Activated naive CD8-positive, alpha-beta T cell treated with anti-CD3 and anti-CD28 coated beads for 36 hours (primary cell): ENCODE data around the gene PAK6. TPM values are rescaled to one million over a fixed set of nuclear protein-coding genes. Genes with fewer than 3 reads are reported as not detected.

Experiments used
- DNase-seq: peaks from one replicate; pipeline ENCODE4 v3.0.0; 2021
- H3K27ac Mint-ChIP-seq: one replicate; pipeline ENCODE4 v1.8.0; 2022; ENCODE audit warnings: mild to moderate bottlenecking, moderate library complexity, mixed read lengths
- H3K27me3 Mint-ChIP-seq: one replicate; pipeline ENCODE4 v1.8.0; 2022; ENCODE audit warnings: mild to moderate bottlenecking, mixed read lengths
- H3K36me3 Mint-ChIP-seq: one replicate; pipeline ENCODE4 v1.8.0; 2021; ENCODE audit warnings: mild to moderate bottlenecking, mixed read lengths
- H3K4me1 Mint-ChIP-seq: one replicate; pipeline ENCODE4 v1.8.0; 2021; ENCODE audit warnings: mixed read lengths
- H3K4me3 Mint-ChIP-seq: one replicate; pipeline ENCODE4 v1.8.0; 2022; ENCODE audit warnings: mild to moderate bottlenecking, moderate library complexity, mixed read lengths
- H3K9me3 Mint-ChIP-seq: one replicate; pipeline ENCODE4 v1.8.0; 2022; ENCODE audit warnings: mixed read lengths
- total RNA-seq, 2 experiments: library from RNA; stranded (reverse); gene quantifications; one replicate each; pipeline ENCODE4 v1.2.3, GENCODE V29; 2021

Gene PAK6
- total RNA-seq, 2 experiments from 2014 or later = 0.18 to 0.35 TPM

DNA sequence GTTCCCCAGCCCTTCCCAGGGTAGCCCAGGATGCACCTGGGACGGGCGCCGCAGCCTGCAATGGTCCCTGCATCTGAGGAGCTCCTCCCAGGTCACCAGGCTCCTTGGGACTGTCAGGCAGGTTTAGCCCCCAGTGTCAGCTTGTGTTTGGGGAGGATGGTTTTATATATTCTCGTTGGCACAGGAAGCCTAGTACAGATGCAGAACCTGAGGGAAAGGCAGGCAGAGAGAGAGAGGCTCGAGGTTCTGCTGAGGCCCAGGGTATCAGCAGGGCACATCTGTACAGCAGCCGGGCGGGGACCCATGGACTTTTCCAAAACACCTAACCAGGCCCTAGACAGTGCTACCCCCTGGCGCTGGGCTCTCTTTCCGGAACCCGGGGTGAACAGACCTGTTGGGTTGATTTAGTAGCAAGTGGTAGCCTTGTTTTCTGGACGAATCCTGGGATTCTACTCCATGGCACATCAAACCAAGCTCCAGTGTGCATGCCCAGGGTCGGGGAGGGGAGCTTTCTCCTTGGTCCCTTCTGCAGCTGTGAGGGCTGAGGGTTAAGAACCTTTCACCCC, 8.6 kb downstream of the PAK6 start:
- Mint-ChIP-seq H3K4me1 (no peaks in the 10 kb centered on the region), H3K9me3 (no peaks in the 10 kb centered on the region), H3K27ac (no peak overlapping the region), H3K27me3 (peaks cover 18% of the 10 kb centered on the region), H3K4me3 (no peak overlapping the region), H3K36me3 (no peaks in the 10 kb centered on the region)
- no peak for DNase-seq

- H3K4me3 Mint-ChIP-seq = no peak overlapping the region
- peaks cover 3% of the 10 kb centered on the region for H3K4me1 Mint-ChIP-seq
- H3K36me3 Mint-ChIP-seq = no peaks in the 10 kb centered on the region
- H3K27ac Mint-ChIP-seq = no peak overlapping the region
- DNase-seq = no peak
- no peaks in the 10 kb centered on the region for H3K9me3 Mint-ChIP-seq
- peaks cover 22% of the 10 kb centered on the region for H3K27me3 Mint-ChIP-seq
Observed at GRCh38 chr15:40248006-40248783, 9.3 kb downstream of the PAK6 start.

DNA sequence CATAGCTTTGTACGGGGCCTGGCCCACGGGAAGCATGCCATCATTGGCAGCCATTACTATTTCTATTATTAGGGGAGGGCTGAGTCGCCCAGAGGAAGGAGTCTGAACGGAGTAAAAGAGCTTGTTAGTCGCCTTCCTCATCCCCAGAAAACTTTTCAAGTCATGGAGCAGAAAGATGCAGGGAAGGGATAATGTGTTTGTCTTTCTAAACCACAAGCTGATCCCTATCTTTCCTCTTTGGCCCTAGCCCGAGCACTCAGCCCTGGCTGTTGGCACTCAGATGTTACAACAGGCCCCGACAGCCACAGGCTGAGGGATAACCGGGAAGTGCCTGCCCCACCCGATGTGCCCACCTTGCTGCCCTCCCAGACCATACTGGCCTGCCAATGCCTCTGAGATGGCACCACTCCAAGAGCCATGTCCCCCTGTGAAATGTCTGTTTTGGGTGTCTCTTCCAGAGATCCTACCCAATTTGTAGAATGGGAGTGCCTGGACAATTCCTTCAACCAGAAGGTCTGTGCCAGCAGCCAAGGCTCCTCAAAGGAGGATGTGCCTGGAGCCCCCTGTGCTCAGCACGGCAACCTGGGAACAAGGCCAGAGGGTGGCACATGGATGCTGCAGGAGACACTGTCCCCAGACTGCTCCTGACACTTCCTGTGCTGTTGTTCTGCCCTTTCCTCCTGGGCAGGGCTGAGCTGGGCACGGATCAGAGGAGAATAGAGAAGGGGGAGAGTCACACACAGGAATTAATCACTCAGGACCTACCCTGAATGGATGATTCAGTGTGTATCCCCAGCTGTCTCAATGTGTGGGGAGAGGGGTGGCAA, 10.8 kb downstream of the PAK6 start:
- peaks cover 3% of the 10 kb centered on the region for H3K4me1 Mint-ChIP-seq
- no peak for DNase-seq
- H3K9me3 Mint-ChIP-seq = no peaks in the 10 kb centered on the region
- no peaks in the 10 kb centered on the region for H3K36me3 Mint-ChIP-seq
- no peak overlapping the region for H3K27ac Mint-ChIP-seq
- no peak overlapping the region for H3K4me3 Mint-ChIP-seq
- peaks cover 37% of the 10 kb centered on the region for H3K27me3 Mint-ChIP-seq

GRCh38 chr15:40250304-40250656, 11.4 kb downstream of the PAK6 start:
- Mint-ChIP-seq H3K4me1 (peaks cover 3% of the 10 kb centered on the region), H3K4me3 (no peak overlapping the region), H3K9me3 (no peaks in the 10 kb centered on the region), H3K36me3 (no peaks in the 10 kb centered on the region), H3K27me3 (peaks cover 39% of the 10 kb centered on the region), H3K27ac (no peak overlapping the region)
- DNase-seq = no peak

DNA sequence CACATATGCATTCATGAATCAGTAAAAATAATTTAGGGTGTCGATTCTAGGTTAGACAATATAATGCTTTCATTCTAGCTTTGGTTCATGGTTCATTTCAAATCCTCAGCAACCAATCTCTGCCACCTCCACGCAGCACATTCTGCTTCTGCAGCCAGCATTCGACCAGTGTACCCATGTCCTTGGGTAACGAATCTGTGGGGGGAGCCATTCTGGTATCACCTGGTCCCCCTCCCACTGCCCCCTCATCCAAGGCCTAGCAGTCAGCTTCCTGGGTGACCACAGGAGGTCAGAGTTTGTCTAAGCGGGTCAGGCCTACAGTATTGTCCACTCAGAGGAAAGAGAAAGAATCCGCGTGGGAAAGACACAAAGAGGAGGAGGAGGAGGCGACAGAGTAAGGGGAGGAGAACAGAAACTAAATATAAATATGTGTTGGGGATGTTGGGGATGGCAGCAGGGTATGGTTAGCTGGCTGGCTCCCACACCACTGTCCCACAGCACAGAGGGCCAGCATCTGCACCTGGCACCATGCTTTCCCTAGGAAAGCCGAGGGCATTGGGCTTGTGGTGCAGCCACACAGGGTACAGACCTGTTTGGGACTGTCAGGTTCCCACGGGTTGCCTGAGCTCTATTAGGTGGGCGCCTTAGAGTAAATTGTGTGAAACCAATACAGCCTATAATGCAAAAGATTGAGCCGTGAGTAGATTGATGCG, 12.1 kb downstream of the PAK6 start:
- H3K9me3 Mint-ChIP-seq = no peaks in the 10 kb centered on the region
- no peak overlapping the region for H3K27ac Mint-ChIP-seq
- H3K36me3 Mint-ChIP-seq = no peaks in the 10 kb centered on the region
- DNase-seq = no peak
- H3K4me1 Mint-ChIP-seq = peaks cover 3% of the 10 kb centered on the region
- H3K27me3 Mint-ChIP-seq = peaks cover 41% of the 10 kb centered on the region
- H3K4me3 Mint-ChIP-seq = no peak overlapping the region

GRCh38 chr15:40251486-40252140, 12.8 kb downstream of the PAK6 start:
- H3K4me3 Mint-ChIP-seq = no peak overlapping the region
- no peak overlapping the region for H3K27ac Mint-ChIP-seq
- peaks cover 3% of the 10 kb centered on the region for H3K4me1 Mint-ChIP-seq
- no peaks in the 10 kb centered on the region for H3K36me3 Mint-ChIP-seq
- no peaks in the 10 kb centered on the region for H3K9me3 Mint-ChIP-seq
- peaks cover 41% of the 10 kb centered on the region for H3K27me3 Mint-ChIP-seq
- no peak for DNase-seq

DNA sequence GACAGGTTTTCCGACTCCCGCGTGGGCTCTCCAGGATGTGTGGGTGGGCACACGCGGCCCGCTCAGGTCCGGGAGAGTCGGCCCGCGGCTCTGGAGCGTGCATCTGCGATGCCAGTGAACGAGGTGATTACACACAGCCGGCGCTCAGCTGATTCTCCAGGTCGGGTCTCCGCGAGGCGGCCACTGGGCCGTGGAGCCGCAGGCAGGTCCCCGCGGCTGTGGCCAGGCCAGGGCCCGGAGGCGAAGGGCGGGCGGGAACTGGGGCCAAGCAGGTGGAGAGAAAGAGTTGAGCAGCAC, 13.2 kb downstream of the PAK6 start:
- Mint-ChIP-seq H3K9me3 (no peaks in the 10 kb centered on the region), H3K27ac (no peak overlapping the region), H3K4me3 (no peak overlapping the region), H3K4me1 (peaks cover 3% of the 10 kb centered on the region), H3K27me3 (peaks cover 41% of the 10 kb centered on the region), H3K36me3 (no peaks in the 10 kb centered on the region)
- DNase-seq = no peak

DNA sequence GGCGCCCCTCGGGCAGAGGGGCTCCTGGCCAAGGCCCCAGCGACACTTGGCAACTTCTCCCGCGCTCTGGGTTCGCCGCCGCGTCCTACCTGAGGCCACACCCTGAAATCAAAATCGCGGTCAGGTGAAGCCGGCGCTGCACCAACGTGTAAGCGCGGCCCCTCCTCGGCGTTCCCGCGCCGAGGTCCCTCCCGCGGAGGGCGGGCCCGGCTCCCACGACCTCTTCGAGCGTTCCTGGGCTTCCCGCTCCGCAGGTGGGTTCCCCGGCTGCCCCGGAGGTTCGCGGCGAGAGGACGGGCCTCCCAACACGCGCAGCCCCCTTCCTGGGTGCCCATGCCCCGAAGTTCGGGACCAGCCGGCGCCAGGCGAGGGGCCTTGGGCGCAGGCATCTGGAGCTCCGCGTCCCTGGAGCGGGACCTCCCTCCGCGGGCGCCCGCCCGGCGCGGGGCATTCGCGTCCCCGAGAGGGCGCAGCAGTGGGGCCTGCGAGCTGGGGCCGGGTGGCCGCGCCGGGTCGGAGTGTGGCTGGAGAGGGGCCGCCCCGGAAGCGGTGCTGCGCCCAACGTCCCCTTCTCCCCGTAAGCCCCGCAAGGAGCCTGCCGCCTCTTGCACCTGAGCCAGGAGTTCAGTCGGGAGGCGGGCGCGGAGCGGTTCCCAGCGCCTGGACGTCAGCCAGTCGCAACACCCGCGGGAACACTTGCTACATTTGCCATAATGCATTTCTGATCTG, 13.7 kb downstream of the PAK6 start:
- peak; percentile 21 for DNase-seq
- Mint-ChIP-seq H3K4me1 (peaks cover 3% of the 10 kb centered on the region), H3K4me3 (peak overlapping the region; percentile 69), H3K36me3 (no peaks in the 10 kb centered on the region), H3K9me3 (no peaks in the 10 kb centered on the region), H3K27me3 (peaks cover 41% of the 10 kb centered on the region), H3K27ac (no peak overlapping the region)

DNA sequence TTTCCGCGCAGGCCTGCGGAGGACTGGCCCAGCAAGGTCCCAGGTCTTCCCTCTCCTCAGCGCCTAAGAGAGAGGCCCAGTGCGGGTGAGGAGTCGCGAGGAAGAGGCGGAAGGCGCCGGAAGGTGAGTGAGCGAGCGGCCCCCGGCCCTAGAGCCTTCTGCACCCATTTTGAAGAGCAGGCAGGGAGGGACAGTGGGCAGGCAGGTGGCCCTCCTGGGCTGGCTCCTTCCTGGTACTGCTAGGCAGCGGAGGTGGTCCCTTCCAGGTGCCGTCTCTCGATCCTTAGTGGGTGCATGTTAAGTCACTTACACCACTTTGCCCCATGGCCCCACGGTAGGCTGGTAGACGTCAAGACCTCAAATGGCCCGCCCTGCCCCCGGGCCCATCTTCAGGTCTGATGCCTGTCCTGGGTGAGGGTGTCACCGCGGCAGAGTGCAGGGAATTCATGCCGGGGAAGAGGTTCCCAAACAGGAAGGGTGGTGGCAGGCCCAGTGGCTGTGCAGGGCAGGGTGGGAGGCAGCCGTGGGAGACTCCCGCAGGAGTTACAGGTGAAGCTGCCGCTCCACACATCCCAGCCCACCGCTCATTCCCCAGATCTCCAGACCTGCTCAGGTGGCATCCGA, 14.4 kb downstream of the PAK6 start:
- no peak for DNase-seq
- Mint-ChIP-seq H3K9me3 (no peaks in the 10 kb centered on the region), H3K27me3 (peaks cover 41% of the 10 kb centered on the region), H3K36me3 (no peaks in the 10 kb centered on the region), H3K4me1 (peaks cover 3% of the 10 kb centered on the region), H3K4me3 (peak overlapping the region; percentile 69), H3K27ac (no peak overlapping the region)

DNA sequence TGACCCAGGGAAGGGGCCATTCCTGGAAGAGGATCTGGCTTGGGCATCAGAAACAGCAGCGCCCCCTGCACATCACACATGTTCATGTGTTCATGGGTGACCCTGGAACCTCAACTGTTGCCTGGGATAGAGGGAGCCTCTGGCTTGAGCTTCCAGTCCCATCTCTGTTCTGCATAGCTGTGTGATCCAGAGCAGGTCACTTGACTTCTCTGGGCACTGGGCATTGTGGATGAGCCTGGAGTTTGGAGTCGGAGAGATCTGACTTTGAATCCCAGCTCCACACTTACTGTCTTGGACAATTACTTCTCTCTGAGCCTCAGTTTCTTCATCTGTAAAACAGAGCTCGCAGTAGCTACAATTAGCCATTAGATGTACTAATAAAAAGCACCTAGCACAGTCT, 15.6 kb downstream of the PAK6 start:
- peaks cover 41% of the 10 kb centered on the region for H3K27me3 Mint-ChIP-seq
- DNase-seq = no peak
- no peak overlapping the region for H3K4me3 Mint-ChIP-seq
- no peak overlapping the region for H3K27ac Mint-ChIP-seq
- H3K4me1 Mint-ChIP-seq = peaks cover 3% of the 10 kb centered on the region
- no peaks in the 10 kb centered on the region for H3K9me3 Mint-ChIP-seq
- H3K36me3 Mint-ChIP-seq = no peaks in the 10 kb centered on the region

DNA sequence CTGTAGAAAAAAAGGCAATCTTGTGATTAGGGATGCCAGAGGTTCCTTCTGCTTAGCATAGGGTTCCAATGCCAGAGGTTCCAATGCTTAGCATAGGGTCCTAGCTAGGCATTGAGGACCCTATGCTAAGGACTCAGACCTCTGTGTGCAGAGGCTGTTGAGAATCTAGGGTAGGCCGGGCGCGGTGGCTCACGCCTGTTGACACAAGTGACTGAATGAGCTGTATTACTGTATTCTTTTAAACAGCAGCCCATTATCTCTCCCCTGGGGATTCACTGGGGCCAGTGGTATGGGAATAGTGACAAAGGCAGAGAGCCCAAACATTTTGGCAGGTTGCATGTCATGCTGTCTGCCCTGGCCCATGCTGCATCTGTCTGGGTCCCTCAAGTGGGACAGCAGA, 16.2 kb downstream of the PAK6 start:
- no peak overlapping the region for H3K27ac Mint-ChIP-seq
- no peak for DNase-seq
- H3K36me3 Mint-ChIP-seq = no peaks in the 10 kb centered on the region

DNA sequence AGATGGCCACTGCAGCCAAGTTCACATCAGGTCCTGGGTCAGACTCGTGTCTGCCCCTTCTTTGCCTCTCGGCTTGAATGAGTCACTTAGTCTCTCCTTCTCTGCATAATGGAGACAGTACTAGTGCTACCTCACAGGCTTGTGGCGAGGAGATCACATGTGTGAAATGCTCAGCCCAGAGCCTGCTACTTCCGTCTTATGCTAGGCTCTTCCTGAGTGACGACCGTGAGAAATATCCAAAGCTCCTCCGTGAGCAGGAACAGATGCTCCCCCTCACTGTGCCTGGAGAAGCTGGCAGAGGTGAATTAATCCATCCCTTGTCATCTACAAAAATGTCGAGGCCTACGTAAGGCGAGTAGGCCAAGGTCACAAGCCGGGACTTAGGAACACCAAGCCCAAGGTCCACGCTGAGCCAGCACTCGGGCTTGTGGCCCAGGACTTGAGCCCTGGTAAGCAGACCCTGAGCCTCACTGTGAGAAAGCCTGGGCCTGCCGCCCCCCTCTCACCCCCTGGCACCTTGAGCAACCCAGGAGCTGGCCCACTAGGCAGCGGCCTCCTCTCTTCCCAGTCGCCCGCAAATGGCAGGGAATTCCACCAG, 17.9 kb downstream of the PAK6 start:
- Mint-ChIP-seq H3K27ac (no peak overlapping the region), H3K4me1 (peaks cover 3% of the 10 kb centered on the region), H3K4me3 (no peak overlapping the region), H3K36me3 (no peaks in the 10 kb centered on the region), H3K9me3 (no peaks in the 10 kb centered on the region), H3K27me3 (peaks cover 30% of the 10 kb centered on the region)
- DNase-seq = no peak

More for the DNA sequence above, 16.2 kb downstream of the PAK6 start:
- peaks cover 3% of the 10 kb centered on the region for H3K4me1 Mint-ChIP-seq
- no peak overlapping the region for H3K4me3 Mint-ChIP-seq
- H3K9me3 Mint-ChIP-seq = no peaks in the 10 kb centered on the region
- peaks cover 41% of the 10 kb centered on the region for H3K27me3 Mint-ChIP-seq

- Mint-ChIP-seq H3K9me3 (no peaks in the 10 kb centered on the region), H3K27me3 (peaks cover 23% of the 10 kb centered on the region), H3K4me3 (no peak overlapping the region), H3K27ac (no peak overlapping the region), H3K36me3 (no peaks in the 10 kb centered on the region), H3K4me1 (peaks cover 3% of the 10 kb centered on the region)
- DNase-seq = no peak
Observed at GRCh38 chr15:40257656-40258450, 19.0 kb downstream of the PAK6 start.
